Stimulated activated CD8-positive, alpha-beta memory T cell treated with anti-CD3 and anti-CD28 coated beads, Interleukin-4, amount 100 ng/mL, for 1 hour (primary cell): ENCODE data around the gene TTC33.
A peak's percentile ranks its signal among the peaks of the same experiment; 100 is the strongest.
"Not testable (repeated sequence)": the region's sequence is repeated elsewhere in the genome, so short reads cannot be mapped to it uniquely, and the experiment has no call there.

ENCODE experiments used
- DNase-seq, 2 donors: peaks; one replicate each; pipeline ENCODE4 v3.0.0-alpha.2; 2020; ENCODE audit warnings: low read depth in 2 of 2, low spot score in 1 of 2

TTC33 gene

GRCh38 chr5:40720069-40720468 is 35.7 kb downstream of the TTC33 start:
- DNase-seq: no peak

DNA sequence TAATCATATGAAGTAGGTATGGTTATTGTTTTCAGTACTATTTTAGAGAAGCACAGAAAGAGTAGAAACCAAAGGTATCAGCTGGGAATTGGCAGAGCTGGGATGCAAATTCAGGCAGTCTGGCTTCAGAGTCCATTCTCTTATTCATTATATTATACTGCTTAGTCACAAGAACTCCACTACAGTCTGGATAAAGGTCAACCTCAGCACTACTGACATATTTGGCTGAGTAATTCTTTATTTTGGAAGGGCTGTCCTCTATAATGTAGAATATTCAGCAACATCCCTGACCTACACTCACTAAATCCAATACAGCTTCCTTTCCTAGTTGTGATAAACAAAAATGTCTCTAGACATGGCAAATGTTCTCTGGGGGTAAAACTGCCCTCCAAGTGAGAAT is 38.5 kb downstream of the TTC33 start:
- DNase-seq: no peak

DNA sequence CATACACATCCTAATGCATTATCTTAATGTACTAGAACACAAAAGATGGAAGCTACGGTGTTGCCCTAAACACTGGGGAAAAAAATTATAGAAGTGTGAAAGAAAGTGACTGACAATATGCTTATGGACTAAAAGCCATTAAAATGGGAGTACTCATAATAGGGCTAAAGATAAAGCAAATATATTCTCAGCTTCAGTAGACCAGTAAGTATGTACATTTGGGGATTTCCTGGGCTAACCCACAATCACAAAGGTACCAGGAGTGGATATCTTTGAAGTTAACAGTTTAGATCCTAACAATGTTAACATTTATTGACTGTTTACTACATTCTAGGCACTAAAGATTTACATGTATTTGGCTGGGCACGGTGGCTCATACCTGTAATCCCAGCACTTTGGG is 39.2 kb downstream of the TTC33 start:
- DNase-seq: no peak

- no peak for DNase-seq
Measured at GRCh38 chr5:40716000-40716399, 39.8 kb downstream of the TTC33 start.

GRCh38 chr5:40714001-40714400 is 41.8 kb downstream of the TTC33 start:
- no peak for DNase-seq

DNA sequence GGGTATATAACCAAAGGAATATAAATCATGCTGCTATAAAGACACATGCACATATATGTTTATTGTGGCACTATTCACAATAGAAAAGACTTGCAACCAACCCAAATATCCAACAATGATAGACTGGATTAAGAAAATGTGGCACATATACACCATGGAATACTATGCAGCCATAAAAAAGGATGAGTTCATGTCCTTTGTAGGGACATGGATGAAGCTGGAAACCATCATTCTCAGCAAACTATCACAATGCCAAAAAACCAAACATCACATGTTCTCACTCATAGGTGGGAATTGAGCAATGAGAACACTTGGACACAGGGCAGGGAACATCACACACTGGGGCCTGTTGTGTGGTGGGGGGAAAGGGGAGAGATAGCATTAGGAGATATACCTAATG is 45.2 kb downstream of the TTC33 start:
- not testable (repeated sequence) for DNase-seq

DNA sequence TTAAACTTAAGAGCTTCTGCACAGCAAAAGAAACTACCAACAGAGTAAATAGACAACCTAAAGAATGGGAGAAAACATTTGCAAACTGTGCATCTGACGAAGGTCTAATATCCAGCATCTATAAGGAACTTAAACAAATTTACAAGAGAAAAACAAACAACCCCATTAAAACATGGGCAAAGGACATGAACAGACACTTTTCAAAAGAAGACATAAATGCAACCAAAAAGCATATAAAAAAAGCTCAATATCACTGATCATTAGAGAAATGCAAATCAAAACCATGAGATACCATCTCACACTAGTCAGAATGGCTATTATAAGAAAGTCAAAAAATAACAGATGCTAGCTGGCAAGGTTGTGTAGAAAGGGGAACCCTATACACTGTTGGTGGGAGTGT is 50.3 kb downstream of the TTC33 start:
- not testable (repeated sequence) for DNase-seq

GRCh38 chr5:40702027-40702426 is 53.7 kb downstream of the TTC33 start:
- DNase-seq: not testable (repeated sequence)

GRCh38 chr5:40700116-40700782 is 55.5 kb downstream of the TTC33 start:
- no peak for DNase-seq

DNA sequence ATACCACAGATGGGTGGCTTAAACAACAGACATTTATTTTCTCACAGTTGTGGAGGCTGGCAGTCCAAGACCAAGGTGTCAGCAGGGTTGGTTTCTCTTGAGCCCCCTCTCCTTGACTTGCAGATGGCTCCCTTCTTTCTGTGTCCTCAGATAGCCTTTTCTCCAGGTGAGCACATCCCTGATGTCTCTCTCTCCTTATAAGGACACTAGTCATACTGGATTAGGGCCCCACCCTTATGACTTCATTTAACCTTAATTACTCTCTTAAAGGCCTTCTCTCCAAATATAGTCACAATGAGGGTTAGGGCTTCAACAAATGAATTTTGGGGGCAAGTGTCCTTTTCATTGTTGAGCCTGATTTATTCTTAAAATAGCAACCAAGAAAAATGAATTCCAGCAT is 61.3 kb downstream of the TTC33 start:
- DNase-seq: no peak

GRCh38 chr5:40691894-40692293 is 63.9 kb downstream of the TTC33 start:
- no peak for DNase-seq

GRCh38 chr5:40690267-40690666 is 65.5 kb downstream of the TTC33 start:
- DNase-seq: no peak

DNA sequence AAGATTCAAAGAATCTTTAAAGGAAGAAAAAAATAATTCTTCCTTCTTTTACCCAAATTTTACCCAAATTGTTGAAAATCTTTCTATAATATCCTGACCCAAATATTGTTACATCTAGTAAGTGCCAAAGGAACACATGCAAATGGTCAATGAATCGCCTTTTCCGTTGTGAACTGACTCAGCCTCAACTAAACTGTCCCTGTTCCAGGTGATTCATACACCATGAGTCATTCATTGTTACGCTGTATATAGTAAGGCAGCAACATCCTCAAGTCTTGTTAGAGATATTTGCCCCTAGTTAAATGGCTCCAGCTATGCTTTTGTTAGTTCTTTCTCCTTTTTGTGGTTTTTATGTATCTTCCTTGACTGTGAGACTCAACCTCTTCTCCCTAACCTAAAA is 66.3 kb downstream of the TTC33 start:
- DNase-seq: no peak

DNA sequence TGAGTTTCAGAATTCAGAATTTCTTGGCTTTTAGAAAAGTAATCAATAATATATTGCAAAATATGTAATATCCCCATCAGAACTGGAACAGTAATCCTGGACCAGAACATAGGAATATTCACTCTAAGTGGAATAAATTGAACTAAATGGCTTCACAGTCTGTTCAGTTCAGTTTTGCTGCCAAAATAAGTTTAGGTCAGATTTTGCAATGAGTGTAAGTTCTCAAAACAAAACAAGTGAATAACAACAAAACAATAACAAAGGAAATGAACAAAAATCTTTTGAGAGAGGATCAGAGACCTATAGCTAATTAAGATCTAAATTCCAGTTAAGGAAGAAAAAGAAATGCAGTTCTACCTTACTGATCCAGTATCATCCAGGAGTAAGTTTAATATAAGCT is 66.8 kb downstream of the TTC33 start:
- no peak for DNase-seq

DNA sequence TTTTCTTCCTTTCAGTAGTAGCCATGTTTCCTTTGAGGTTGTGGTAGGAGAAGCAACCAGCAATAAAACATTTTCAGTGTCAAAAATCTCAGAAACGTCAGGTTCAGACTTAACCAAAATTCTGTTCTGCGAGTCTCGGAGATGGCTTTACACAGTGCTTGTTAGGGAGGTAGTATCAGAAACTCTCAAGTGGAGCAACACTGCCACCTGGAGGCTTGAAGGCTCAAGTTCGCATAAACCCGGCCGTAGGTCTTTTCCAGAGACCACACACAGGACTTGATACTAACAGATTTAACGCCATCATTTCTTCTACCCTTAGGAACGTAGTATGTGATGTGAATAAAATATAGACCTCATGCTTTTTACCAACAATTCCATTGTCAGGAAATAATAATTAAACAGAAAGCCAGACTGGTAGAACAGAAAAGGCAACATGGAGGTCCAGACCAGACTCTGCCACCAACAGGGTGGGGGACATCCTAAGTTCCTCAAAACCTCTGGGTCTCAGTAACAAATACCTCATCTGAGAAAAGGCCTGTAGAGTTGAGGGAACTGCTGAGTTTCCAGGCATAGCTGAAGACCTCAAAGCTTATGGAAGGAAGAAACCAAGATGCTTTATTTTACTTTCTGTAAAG is 67.5 kb downstream of the TTC33 start:
- DNase-seq: peak; percentile 76 to 79

GRCh38 chr5:40687321-40687720 is 68.4 kb downstream of the TTC33 start:
- no peak for DNase-seq

DNA sequence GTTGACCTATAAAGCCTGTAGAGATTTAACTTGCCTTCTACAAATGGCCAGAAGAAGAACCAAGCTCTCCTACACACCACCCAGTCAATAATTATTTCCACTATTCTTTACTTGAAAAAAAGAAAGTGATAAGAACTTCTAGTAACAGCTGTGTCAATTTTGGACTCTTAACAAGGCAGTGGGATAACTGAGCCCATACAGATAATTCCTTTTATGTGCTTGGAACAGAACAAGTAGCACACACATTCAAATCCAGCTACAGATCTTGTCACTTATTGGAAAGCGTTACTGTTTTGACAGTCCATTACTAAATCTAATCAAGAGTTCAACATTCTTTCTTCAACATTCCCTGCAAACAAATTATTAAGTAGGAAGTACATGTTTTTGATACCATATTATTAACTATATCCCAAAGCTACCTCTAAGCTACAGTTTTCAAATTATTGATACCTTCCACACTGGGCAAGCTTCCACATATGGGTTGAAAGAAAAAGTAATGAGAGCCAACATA is 69.7 kb downstream of the TTC33 start:
- DNase-seq: no peak

- no peak for DNase-seq
Measured at GRCh38 chr5:40685193-40685592, 70.6 kb downstream of the TTC33 start.

- no peak for DNase-seq
Measured at GRCh38 chr5:40683305-40683704, 72.5 kb downstream of the TTC33 start.

DNA sequence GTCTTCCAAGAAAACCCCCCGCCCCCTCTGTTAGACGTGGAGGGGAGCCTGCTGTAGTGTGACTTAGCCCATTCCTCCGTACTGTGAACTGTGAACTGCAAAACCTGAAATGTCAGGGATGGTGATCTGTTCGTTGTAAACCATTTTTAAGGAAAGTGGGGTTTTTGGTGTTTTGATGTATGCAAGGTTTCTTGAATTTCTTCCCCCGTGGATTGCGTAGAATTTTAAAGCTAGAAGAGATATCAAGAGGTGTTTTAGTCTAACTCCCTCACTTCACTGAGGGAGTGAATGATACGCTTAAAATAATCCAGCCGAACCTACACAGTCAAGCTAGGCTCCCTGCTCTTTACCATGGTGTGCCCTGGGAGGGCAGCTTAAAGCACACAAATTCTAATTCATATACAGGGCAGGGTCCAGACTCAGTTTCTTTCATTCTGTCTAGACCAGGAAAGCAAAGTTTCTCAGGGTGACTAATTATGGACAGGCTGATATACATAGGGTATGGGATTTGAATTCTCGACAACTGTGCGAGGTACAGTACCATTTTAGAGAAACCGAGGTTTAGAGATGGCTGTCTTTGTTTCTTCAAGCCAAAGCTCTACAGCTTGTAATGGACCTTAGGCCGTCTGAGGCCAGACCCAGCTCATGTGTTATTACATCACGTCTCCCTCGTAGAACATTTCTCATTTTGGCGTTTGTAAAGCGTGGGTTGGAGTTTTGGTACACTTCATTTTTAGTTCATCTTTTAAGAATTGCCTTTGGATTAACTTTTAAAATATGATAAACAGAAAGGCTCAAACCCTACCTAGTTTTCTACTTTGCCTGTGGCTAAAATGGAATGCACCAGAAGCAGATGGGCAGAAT is 73.4 kb downstream of the TTC33 start:
- no peak for DNase-seq

- no peak for DNase-seq
Measured at GRCh38 chr5:40681363-40682153, 74.2 kb downstream of the TTC33 start.
